ENCODE results near the gene PRKCB. TPM values are rescaled to one million over a fixed set of nuclear protein-coding genes. Genes with fewer than 3 reads are reported as not detected.

The PRKCB gene
- total RNA-seq, 1 donor from 2014 or later = 28.7 TPM

- Mint-ChIP-seq H3K9me3 (ENCODE audit: unreplicated experiment) (no peaks in the 10 kb centered on the region), H3K36me3 (ENCODE audit: low read depth, unreplicated experiment) (no peaks in the 10 kb centered on the region), H3K27me3 (ENCODE audit: unreplicated experiment) (peaks cover 6% of the 10 kb centered on the region), H3K4me3 (ENCODE audit: unreplicated experiment) (no peak overlapping the region), H3K27ac (ENCODE audit: unreplicated experiment) (no peak overlapping the region), H3K4me1 (ENCODE audit: unreplicated experiment) (no peaks in the 10 kb centered on the region)
- DNase-seq (ENCODE audit: low spot score) = no peak
- TF ChIP-seq CTCF (IDR thresholded peaks at IDR 0.05; ENCODE audit: unreplicated experiment) = no peak
These were observed 128.4 kb downstream of the PRKCB start for GRCh38 chr16:23964136-23964535.

- no peak for DNase-seq (ENCODE audit: low spot score)
- H3K4me3 Mint-ChIP-seq (ENCODE audit: unreplicated experiment) = no peak overlapping the region
- H3K4me1 Mint-ChIP-seq (ENCODE audit: unreplicated experiment) = no peaks in the 10 kb centered on the region
- H3K27me3 Mint-ChIP-seq (ENCODE audit: unreplicated experiment) = peaks cover 6% of the 10 kb centered on the region
- TF ChIP-seq CTCF (IDR thresholded peaks at IDR 0.05; ENCODE audit: unreplicated experiment) = no peak
- no peak overlapping the region for H3K27ac Mint-ChIP-seq (ENCODE audit: unreplicated experiment)
- H3K36me3 Mint-ChIP-seq (ENCODE audit: low read depth, unreplicated experiment) = no peaks in the 10 kb centered on the region
- no peaks in the 10 kb centered on the region for H3K9me3 Mint-ChIP-seq (ENCODE audit: unreplicated experiment)
These were observed 129.5 kb downstream of the PRKCB start for GRCh38 chr16:23965137-23965733.

- Mint-ChIP-seq H3K4me1 (ENCODE audit: unreplicated experiment) (no peaks in the 10 kb centered on the region), H3K27ac (ENCODE audit: unreplicated experiment) (no peak overlapping the region), H3K27me3 (ENCODE audit: unreplicated experiment) (peaks cover 6% of the 10 kb centered on the region), H3K9me3 (ENCODE audit: unreplicated experiment) (no peaks in the 10 kb centered on the region), H3K36me3 (ENCODE audit: low read depth, unreplicated experiment) (no peaks in the 10 kb centered on the region), H3K4me3 (ENCODE audit: unreplicated experiment) (no peak overlapping the region)
- DNase-seq (ENCODE audit: low spot score) = no peak
- no peak for TF ChIP-seq CTCF (IDR thresholded peaks at IDR 0.05; ENCODE audit: unreplicated experiment)
These were observed 131.0 kb downstream of the PRKCB start for GRCh38 chr16:23966597-23967394.

- H3K36me3 Mint-ChIP-seq (ENCODE audit: low read depth, unreplicated experiment) = no peaks in the 10 kb centered on the region
- TF ChIP-seq CTCF (IDR thresholded peaks at IDR 0.05; ENCODE audit: unreplicated experiment) = no peak
- H3K9me3 Mint-ChIP-seq (ENCODE audit: unreplicated experiment) = no peaks in the 10 kb centered on the region
- no peak for DNase-seq (ENCODE audit: low spot score)
- H3K27ac Mint-ChIP-seq (ENCODE audit: unreplicated experiment) = no peak overlapping the region
- H3K4me3 Mint-ChIP-seq (ENCODE audit: unreplicated experiment) = no peak overlapping the region
- no peaks in the 10 kb centered on the region for H3K4me1 Mint-ChIP-seq (ENCODE audit: unreplicated experiment)
- H3K27me3 Mint-ChIP-seq (ENCODE audit: unreplicated experiment) = peaks cover 6% of the 10 kb centered on the region
These were observed 132.0 kb downstream of the PRKCB start for GRCh38 chr16:23967775-23968174.

- Mint-ChIP-seq H3K27me3 (ENCODE audit: unreplicated experiment) (peaks cover 6% of the 10 kb centered on the region), H3K27ac (ENCODE audit: unreplicated experiment) (no peak overlapping the region), H3K4me1 (ENCODE audit: unreplicated experiment) (no peaks in the 10 kb centered on the region), H3K9me3 (ENCODE audit: unreplicated experiment) (no peaks in the 10 kb centered on the region), H3K36me3 (ENCODE audit: low read depth, unreplicated experiment) (no peaks in the 10 kb centered on the region), H3K4me3 (ENCODE audit: unreplicated experiment) (no peak overlapping the region)
- no peak for TF ChIP-seq CTCF (IDR thresholded peaks at IDR 0.05; ENCODE audit: unreplicated experiment)
- no peak for DNase-seq (ENCODE audit: low spot score)
These were observed 132.4 kb downstream of the PRKCB start for GRCh38 chr16:23968176-23968575.
